Naive thymus-derived CD4-positive, alpha-beta T cell (primary cell): ENCODE measurements around the gene UNC13C. TPM values are rescaled to one million over a fixed set of nuclear protein-coding genes. Genes with fewer than 3 reads are reported as not detected.

Experiments
- ATAC-seq: fragments of 150-1000 bp; cut with Tn5 transposase; 2 replicates; pipeline ENCODE4 v1.10.0; 2021; ENCODE audit warnings: mild to moderate bottlenecking, moderate library complexity
- CTCF ChIA-PET: fragments of 350-600 bp; sonication (Branson Sonifier 250); formaldehyde crosslinking; loops from one replicate; lab custom pipeline; 2021; ENCODE audit warnings: antibody characterized with exemption; lab: Charles Lee
- POLR2A ChIA-PET: fragments of 350-600 bp; sonication (Branson Sonifier 250); formaldehyde crosslinking; loops from one replicate; lab custom pipeline; 2021; ENCODE audit warnings: antibody characterized with exemption, inconsistent platforms; lab: Charles Lee
- DNase-seq, 9 donors: peaks; one replicate each; pipeline versions ENCODE4 v3.0.0 to v3.0.0-alpha.2; 2020 to 2022; ENCODE audit warnings: mixed read lengths in 1 of 9
- H3K27ac ChIP-seq: one replicate; pipeline ENCODE4 v1.7.0; 2013; ENCODE audit warnings: mild to moderate bottlenecking, low read depth, low read length, moderate library complexity
- H3K27me3 ChIP-seq, 2 donors: one replicate each; pipeline ENCODE4 v1.7.0; 2013; ENCODE audit warnings: low read length in 2 of 2, mild to moderate bottlenecking in 2 of 2, moderate library complexity in 2 of 2; ENCODE audit not compliant: control insufficient read depth in 2 of 2, insufficient read depth in 2 of 2
- H3K36me3 ChIP-seq, 3 experiments: 1 replicate in 2 of 3; 2 replicates in 1 of 3; pipeline ENCODE4 v1.7.0; 2013; ENCODE audit warnings: low read length in 3 of 3, mild to moderate bottlenecking in 3 of 3, moderate library complexity in 1 of 3; ENCODE audit not compliant: insufficient read depth in 3 of 3, control insufficient read depth in 2 of 3
- H3K4me1 ChIP-seq, 2 donors: one replicate each; pipeline ENCODE4 v1.7.0; 2013; ENCODE audit warnings: low read length in 2 of 2, mild to moderate bottlenecking in 2 of 2, moderate library complexity in 1 of 2; ENCODE audit not compliant: control insufficient read depth in 2 of 2, insufficient read depth in 2 of 2
- H3K4me3 ChIP-seq: 2 replicates; pipeline ENCODE4 v1.7.0; 2013; ENCODE audit warnings: mild to moderate bottlenecking, low read length
- H3K9me3 ChIP-seq, 3 experiments: 1 replicate in 2 of 3; 2 replicates in 1 of 3; pipeline ENCODE4 v1.7.0; 2013; ENCODE audit warnings: low read length in 3 of 3; ENCODE audit not compliant: control insufficient read depth in 2 of 3
- H3K27ac Mint-ChIP-seq, 9 donors: one replicate each; pipeline ENCODE4 v1.8.0; 2020 to 2022; ENCODE audit warnings: mixed read lengths in 9 of 9, mild to moderate bottlenecking in 8 of 9, moderate library complexity in 5 of 9, inconsistent platforms in 2 of 9
- H3K27me3 Mint-ChIP-seq, 5 donors: one replicate each; pipeline ENCODE4 v1.8.0; 2021 to 2022; ENCODE audit warnings: mixed read lengths in 5 of 5, mild to moderate bottlenecking in 1 of 5
- H3K36me3 Mint-ChIP-seq, 5 donors: one replicate each; pipeline ENCODE4 v1.8.0; 2020 to 2022; ENCODE audit warnings: mixed read lengths in 5 of 5, mild to moderate bottlenecking in 3 of 5, inconsistent platforms in 1 of 5
- H3K4me1 Mint-ChIP-seq, 7 donors: one replicate each; pipeline ENCODE4 v1.8.0; 2020 to 2022; ENCODE audit warnings: mixed read lengths in 7 of 7, mild to moderate bottlenecking in 3 of 7, inconsistent platforms in 1 of 7
- H3K4me3 Mint-ChIP-seq, 10 donors: one replicate each; pipeline ENCODE4 v1.8.0; 2020 to 2022; ENCODE audit warnings: mild to moderate bottlenecking in 10 of 10, mixed read lengths in 10 of 10, moderate library complexity in 6 of 10, inconsistent platforms in 2 of 10
- H3K9me3 Mint-ChIP-seq, 11 donors: one replicate each; pipeline ENCODE4 v1.8.0; 2020 to 2022; ENCODE audit warnings: mixed read lengths in 11 of 11, mild to moderate bottlenecking in 4 of 11, inconsistent platforms in 1 of 11, moderate library complexity in 1 of 11
- intact Hi-C, 2 donors: fragments of 100-400 bp; cut with micrococcal nuclease; formaldehyde crosslinking; loops; one replicate each; pipeline ENCODE4 v1.15.1; 2023
- polyA plus RNA-seq, 2 donors: library from polyadenylated mRNA; unstranded; fragments of 300-500 nt; fragmentation: Illumina TruSeq; gene quantifications; one replicate each; pipeline ENCODE4 v1.2.3, GENCODE V29; 2021
- total RNA-seq, 6 experiments: library from RNA in 5 of 6; stranded (reverse) in 5 of 6; gene quantifications; 1 replicate in 5 of 6; 2 replicates in 1 of 6; pipeline ENCODE4 v1.2.3 and lab custom pipeline; 2021 to 2026

The UNC13C gene
- total and polyA plus RNA-seq, 7 experiments from 2014 or later: not detected

DNA sequence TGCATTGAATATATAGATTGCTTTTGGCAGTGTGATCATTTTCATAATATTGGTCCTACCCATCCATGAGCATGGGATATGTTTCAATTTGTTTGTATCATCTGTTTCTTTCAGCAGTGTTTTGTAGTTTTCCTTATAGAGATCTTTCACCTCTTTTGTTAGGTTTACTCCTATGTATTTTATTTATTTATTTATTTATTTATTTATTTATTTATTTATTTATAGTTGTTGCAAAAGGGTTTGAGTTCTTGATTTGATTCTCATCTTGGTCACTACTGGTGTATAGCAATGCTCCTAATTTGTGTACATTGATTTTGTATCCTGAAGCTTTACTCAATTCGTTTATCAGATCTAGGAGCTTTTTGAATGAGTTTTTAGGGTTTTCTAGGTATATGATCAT lies 478.2 kb downstream of the UNC13C start:
- Mint-ChIP-seq H3K36me3 (peaks cover 0 to 4% (median 0%) of the 10 kb centered on the region in 5 donors), H3K4me3 (no peak overlapping the region), H3K4me1 (no peaks in the 10 kb centered on the region), H3K9me3 (peaks cover 17 to 66% (median 33%) of the 10 kb centered on the region in 11 donors), H3K27me3 (peaks cover 0 to under 1% (median 0%) of the 10 kb centered on the region in 5 donors), H3K27ac (no peak overlapping the region)
- no peaks in the 10 kb centered on the region for H3K4me1 ChIP-seq
- DNase-seq: no peak
- no peak overlapping the region for H3K27ac ChIP-seq
- intact Hi-C loops: no loop called here
- H3K4me3 ChIP-seq: no peak overlapping the region
- ATAC-seq: no peak
- no peaks in the 10 kb centered on the region for H3K27me3 ChIP-seq
- POLR2A ChIA-PET: no interaction called here
- CTCF ChIA-PET: no interaction called here
- H3K36me3 ChIP-seq: no peaks in the 10 kb centered on the region
- H3K9me3 ChIP-seq: peaks cover 0 to 26% (median 0%) of the 10 kb centered on the region in 3 experiments

DNA sequence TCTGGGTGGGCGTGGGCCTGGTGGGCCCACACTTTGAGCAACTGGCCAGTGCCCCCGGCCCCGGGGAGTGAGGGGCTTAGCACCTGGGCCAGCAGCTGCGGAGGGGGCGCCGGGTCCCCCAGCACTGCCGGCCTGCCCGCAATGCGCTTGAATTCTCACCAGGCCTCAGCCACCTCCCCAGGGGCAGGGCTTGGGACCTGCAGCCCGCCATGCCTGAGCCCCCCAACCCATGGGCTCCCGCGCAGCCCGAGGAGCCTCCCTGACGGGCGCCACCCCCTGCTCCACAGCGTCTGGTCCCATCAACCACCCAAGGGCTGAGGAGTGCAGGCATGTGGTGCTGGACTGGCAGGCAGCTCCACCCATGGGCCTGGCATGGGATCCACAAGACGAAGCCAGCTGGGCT lies 484.3 kb downstream of the UNC13C start:
- peaks cover 0 to 7% (median 0%) of the 10 kb centered on the region in 3 experiments for H3K9me3 ChIP-seq
- Mint-ChIP-seq H3K36me3 (peaks cover 0 to 6% (median 0%) of the 10 kb centered on the region in 5 donors), H3K27me3 (peaks cover 0 to 7% (median 6%) of the 10 kb centered on the region in 5 donors), H3K9me3 (peaks cover 9 to 38% (median 13%) of the 10 kb centered on the region in 11 donors), H3K4me3 (no peak overlapping the region), H3K4me1 (no peaks in the 10 kb centered on the region), H3K27ac (no peak overlapping the region)
- CTCF ChIA-PET: no interaction called here
- no peaks in the 10 kb centered on the region for H3K36me3 ChIP-seq
- no peaks in the 10 kb centered on the region for H3K27me3 ChIP-seq
- no peak overlapping the region for H3K27ac ChIP-seq
- H3K4me3 ChIP-seq: no peak overlapping the region
- POLR2A ChIA-PET: no interaction called here
- intact Hi-C loops: no loop called here
- no peaks in the 10 kb centered on the region for H3K4me1 ChIP-seq
- DNase-seq: no peak
- ATAC-seq: no peak

GRCh38 chr15:54481819-54482218 lies 503.6 kb downstream of the UNC13C start:
- Histone ChIP-seq H3K4me1 (no peaks in the 10 kb centered on the region), H3K27me3 (no peaks in the 10 kb centered on the region), H3K9me3 (no peaks in the 10 kb centered on the region), H3K27ac (no peak overlapping the region), H3K4me3 (no peak overlapping the region), H3K36me3 (no peaks in the 10 kb centered on the region)
- ATAC-seq (no peak), DNase-seq (no peak)
- Mint-ChIP-seq H3K9me3 (peaks cover 0 to 23% (median 9%) of the 10 kb centered on the region in 11 donors), H3K4me1 (no peaks in the 10 kb centered on the region), H3K27ac (no peak overlapping the region), H3K36me3 (peaks cover 0 to 7% (median 0%) of the 10 kb centered on the region in 5 donors), H3K27me3 (peaks cover 0 to 20% (median 7%) of the 10 kb centered on the region in 5 donors), H3K4me3 (no peak overlapping the region)
- CTCF ChIA-PET: no interaction called here
- intact Hi-C loops: no loop called here
- POLR2A ChIA-PET: no interaction called here

- DNase-seq (no peak), ATAC-seq (no peak)
- ChIA-PET CTCF (no interaction called here), POLR2A (no interaction called here)
- Mint-ChIP-seq H3K4me1 (no peaks in the 10 kb centered on the region), H3K9me3 (peaks cover 0 to 23% (median 9%) of the 10 kb centered on the region in 11 donors), H3K27ac (no peak overlapping the region), H3K36me3 (peaks cover 0 to 7% (median 0%) of the 10 kb centered on the region in 5 donors), H3K4me3 (no peak overlapping the region), H3K27me3 (peaks cover 0 to 21% (median 7%) of the 10 kb centered on the region in 5 donors)
- Histone ChIP-seq H3K9me3 (no peaks in the 10 kb centered on the region), H3K36me3 (no peaks in the 10 kb centered on the region), H3K27me3 (no peaks in the 10 kb centered on the region), H3K4me3 (no peak overlapping the region), H3K4me1 (no peaks in the 10 kb centered on the region), H3K27ac (no peak overlapping the region)
- intact Hi-C loops: no loop called here
Measured at GRCh38 chr15:54482251-54482650, 504.0 kb downstream of the UNC13C start.

DNA sequence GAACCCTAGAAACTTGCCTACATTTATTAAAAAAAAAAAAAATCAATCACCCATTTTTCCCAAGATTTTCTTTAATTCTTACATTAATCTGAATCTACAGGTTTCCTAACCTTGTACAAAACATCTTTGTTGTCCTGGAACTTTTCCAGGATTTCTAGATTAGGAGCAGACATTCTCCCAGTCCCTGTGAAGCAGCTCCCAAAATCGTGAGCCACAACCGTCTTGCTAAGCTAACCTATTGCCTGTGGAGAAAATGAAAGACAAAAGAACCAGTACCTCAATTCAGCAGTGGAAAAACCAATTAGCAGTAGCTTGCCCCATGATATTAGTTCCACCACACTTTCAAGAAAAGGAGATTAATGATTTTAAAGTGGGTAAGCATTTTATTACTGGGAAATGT lies 522.1 kb downstream of the UNC13C start:
- Histone ChIP-seq H3K4me3 (no peak overlapping the region), H3K27me3 (no peaks in the 10 kb centered on the region), H3K27ac (no peak overlapping the region), H3K9me3 (no peaks in the 10 kb centered on the region), H3K4me1 (no peaks in the 10 kb centered on the region), H3K36me3 (no peaks in the 10 kb centered on the region)
- intact Hi-C loops: no loop called here
- DNase-seq: no peak
- Mint-ChIP-seq H3K9me3 (peaks cover 0 to 11% (median 0%) of the 10 kb centered on the region in 11 donors), H3K4me3 (no peak overlapping the region), H3K36me3 (no peaks in the 10 kb centered on the region), H3K4me1 (no peaks in the 10 kb centered on the region), H3K27me3 (peaks cover 0 to 18% (median 4%) of the 10 kb centered on the region in 5 donors), H3K27ac (no peak overlapping the region)
- no peak for ATAC-seq
- CTCF ChIA-PET: no interaction called here
- POLR2A ChIA-PET: no interaction called here

- H3K4me3 ChIP-seq: no peak overlapping the region
- no peaks in the 10 kb centered on the region for H3K4me1 ChIP-seq
- peaks cover 0 to 11% (median 0%) of the 10 kb centered on the region in 11 donors for H3K9me3 Mint-ChIP-seq
- no peak overlapping the region for H3K4me3 Mint-ChIP-seq
- H3K36me3 Mint-ChIP-seq: no peaks in the 10 kb centered on the region
- no peaks in the 10 kb centered on the region for H3K36me3 ChIP-seq
- intact Hi-C loops: no loop called here
- no peaks in the 10 kb centered on the region for H3K9me3 ChIP-seq
- POLR2A ChIA-PET: no interaction called here
- H3K27ac ChIP-seq: no peak overlapping the region
- no peaks in the 10 kb centered on the region for H3K4me1 Mint-ChIP-seq
- CTCF ChIA-PET: no interaction called here
- H3K27me3 ChIP-seq: no peaks in the 10 kb centered on the region
- DNase-seq (no peak), ATAC-seq (no peak)
- peaks cover 0 to 18% (median 4%) of the 10 kb centered on the region in 5 donors for H3K27me3 Mint-ChIP-seq
- no peak overlapping the region for H3K27ac Mint-ChIP-seq
Measured at GRCh38 chr15:54502416-54503075, 524.3 kb downstream of the UNC13C start.

- peaks cover 0 to 9% (median 4%) of the 10 kb centered on the region in 5 donors for H3K27me3 Mint-ChIP-seq
- H3K4me1 Mint-ChIP-seq: no peaks in the 10 kb centered on the region
- Histone ChIP-seq H3K27me3 (no peaks in the 10 kb centered on the region), H3K4me3 (no peak overlapping the region), H3K27ac (no peak overlapping the region), H3K4me1 (no peaks in the 10 kb centered on the region), H3K9me3 (no peaks in the 10 kb centered on the region), H3K36me3 (no peaks in the 10 kb centered on the region)
- H3K4me3 Mint-ChIP-seq: no peak overlapping the region
- POLR2A ChIA-PET: no interaction called here
- H3K9me3 Mint-ChIP-seq: peaks cover 0 to 3% (median 0%) of the 10 kb centered on the region in 11 donors
- H3K36me3 Mint-ChIP-seq: no peaks in the 10 kb centered on the region
- intact Hi-C loops: no loop called here
- CTCF ChIA-PET: no interaction called here
- H3K27ac Mint-ChIP-seq: no peak overlapping the region
- ATAC-seq (no peak), DNase-seq (no peak)
Measured at GRCh38 chr15:54504695-54505094, 526.5 kb downstream of the UNC13C start.
